MM.1S (cell line): Measurements from ENCODE around the gene CHTOP.

Source experiments
- DNase-seq: peaks from one replicate; pipeline ENCODE4 v3.0.0-alpha.2; 2015
- H2AFZ ChIP-seq: fragments of 300-600 bp; sonication (generic); 2 replicates; pipeline ENCODE4 v1.6.0; 2016; ENCODE audit warnings: antibody characterized with exemption, low read length
- H3F3A ChIP-seq: fragments of 300-600 bp; sonication (generic); 2 replicates; pipeline ENCODE4 v1.6.1; 2016; ENCODE audit warnings: mild to moderate bottlenecking, antibody characterized with exemption, low read length, moderate library complexity, mixed read lengths; ENCODE audit not compliant: insufficient read depth
- H3K27ac ChIP-seq: fragments of 300-600 bp; sonication (generic); 2 replicates; pipeline ENCODE4 v1.5.1; 2016; ENCODE audit warnings: mild to moderate bottlenecking, low read length
- H3K27me3 ChIP-seq: fragments of 300-600 bp; sonication (generic); replicated peaks from 2 replicates; pipeline ENCODE4 v1.6.0; 2016; ENCODE audit warnings: low read length; ENCODE audit not compliant: insufficient read depth
- H3K36me3 ChIP-seq: fragments of 300-600 bp; sonication (generic); replicated peaks from 2 replicates; pipeline ENCODE4 v1.6.1; 2016; ENCODE audit warnings: mild to moderate bottlenecking, low read length, mixed read lengths; ENCODE audit not compliant: insufficient read depth
- H3K4me1 ChIP-seq: fragments of 300-600 bp; sonication (generic); 2 replicates; pipeline ENCODE4 v1.6.1; 2016; ENCODE audit warnings: low read length, mixed read lengths
- H3K4me2 ChIP-seq: fragments of 300-600 bp; sonication (generic); 2 replicates; pipeline ENCODE4 v1.6.0; 2016; ENCODE audit warnings: low read depth, low read length
- H3K4me3 ChIP-seq: fragments of 300-600 bp; sonication (generic); 2 replicates; pipeline ENCODE4 v1.5.1; 2016; ENCODE audit warnings: low read length, mixed read lengths
- H3K79me2 ChIP-seq: fragments of 300-600 bp; sonication (generic); 2 replicates; pipeline ENCODE4 v1.6.1; 2016; ENCODE audit warnings: mixed run types, low read length, mixed read lengths
- H3K9ac ChIP-seq: fragments of 300-600 bp; sonication (generic); 2 replicates; pipeline ENCODE4 v1.6.1; 2016; ENCODE audit warnings: low read length, mixed read lengths
- H3K9me2 ChIP-seq: fragments of 300-600 bp; sonication (generic); replicated peaks from 2 replicates; pipeline ENCODE4 v1.6.1; 2016; ENCODE audit warnings: mild to moderate bottlenecking, low read length, mixed read lengths; ENCODE audit not compliant: insufficient read depth
- H3K9me3 ChIP-seq: fragments of 300-600 bp; sonication (generic); replicated peaks from 2 replicates; pipeline ENCODE4 v1.6.1; 2016; ENCODE audit warnings: mild to moderate bottlenecking, low read length, mixed read lengths; ENCODE audit not compliant: insufficient read depth
- H4K20me1 ChIP-seq: fragments of 300-600 bp; sonication (generic); 2 replicates; pipeline ENCODE4 v1.6.1; 2016; ENCODE audit warnings: mild to moderate bottlenecking, low read length, moderate library complexity, mixed read lengths; ENCODE audit not compliant: insufficient read depth
- CTCF ChIP-seq: fragments of 300-600 bp; sonication (generic); IDR thresholded peaks from 2 replicates; pipeline ENCODE4 v1.5.1; 2016; ENCODE audit warnings: antibody characterized with exemption, low read length, mixed read lengths
- EZH2 ChIP-seq: fragments of 300-600 bp; sonication (generic); optimal IDR thresholded peaks from 2 replicates; pipeline ENCODE3; 2017; ENCODE audit warnings: low read depth, mild to moderate bottlenecking, antibody characterized with exemption, low read length, mixed read lengths
- EZH2phosphoT487 ChIP-seq: fragments of 300-600 bp; sonication (generic); IDR thresholded peaks from 2 replicates; pipeline ENCODE4 v1.6.1; 2018; ENCODE audit warnings: antibody characterized with exemption, low read length

The CHTOP gene

GRCh38 chr1:153610811-153611301 is 23.0 kb upstream of the CHTOP start:
- no peak overlapping the region for H2AFZ ChIP-seq
- H3K4me2 ChIP-seq, result no peak overlapping the region
- no peaks in the 10 kb centered on the region for H3K27me3 ChIP-seq
- no peaks in the 10 kb centered on the region for H3F3A ChIP-seq
- no peaks in the 10 kb centered on the region for H3K9me3 ChIP-seq
- no peak overlapping the region for H3K9ac ChIP-seq
- no peaks in the 10 kb centered on the region for H3K9me2 ChIP-seq
- H4K20me1 ChIP-seq, result no peaks in the 10 kb centered on the region
- no peak for DNase-seq
- H3K36me3 ChIP-seq, result no peaks in the 10 kb centered on the region
- H3K4me3 ChIP-seq, result no peak overlapping the region
- H3K4me1 ChIP-seq, result no peaks in the 10 kb centered on the region
- no peaks in the 10 kb centered on the region for H3K79me2 ChIP-seq
- H3K27ac ChIP-seq, result no peak overlapping the region
- TF ChIP-seq EZH2 (no peak), EZH2phosphoT487 (no peak), CTCF (no peak)

GRCh38 chr1:153611356-153611755 is 22.5 kb upstream of the CHTOP start:
- Histone ChIP-seq H3K36me3 (no peaks in the 10 kb centered on the region), H3K9ac (no peak overlapping the region), H3K4me2 (no peak overlapping the region), H2AFZ (no peak overlapping the region), H3K27ac (no peak overlapping the region), H3K27me3 (no peaks in the 10 kb centered on the region), H3F3A (no peaks in the 10 kb centered on the region), H3K4me1 (no peaks in the 10 kb centered on the region), H3K79me2 (no peaks in the 10 kb centered on the region), H3K4me3 (no peak overlapping the region), H4K20me1 (no peaks in the 10 kb centered on the region), H3K9me2 (no peaks in the 10 kb centered on the region), H3K9me3 (no peaks in the 10 kb centered on the region)
- DNase-seq, result no peak
- TF ChIP-seq CTCF (no peak), EZH2phosphoT487 (no peak), EZH2 (no peak)

- Histone ChIP-seq H3K9ac (no peak overlapping the region), H3K27me3 (no peaks in the 10 kb centered on the region), H4K20me1 (no peaks in the 10 kb centered on the region), H3K4me1 (no peaks in the 10 kb centered on the region), H3K9me3 (no peaks in the 10 kb centered on the region), H3K79me2 (no peaks in the 10 kb centered on the region), H3K9me2 (no peaks in the 10 kb centered on the region), H3K27ac (no peak overlapping the region), H3K4me3 (no peak overlapping the region), H2AFZ (no peak overlapping the region), H3K4me2 (no peak overlapping the region), H3K36me3 (no peaks in the 10 kb centered on the region), H3F3A (no peaks in the 10 kb centered on the region)
- TF ChIP-seq EZH2 (no peak), CTCF (no peak)
- no peak for DNase-seq
Measured at GRCh38 chr1:153612111-153612754, 21.6 kb upstream of the CHTOP start.
